Neural progenitor cell (in vitro differentiated cells): ENCODE measurements around the gene TRAPPC2L. TPM values are rescaled to one million over a fixed set of nuclear protein-coding genes. Genes with fewer than 3 reads are reported as not detected.

Source experiments
- DNase-seq: peaks from one replicate; pipeline ENCODE4 v3.0.0-alpha.2; 2016; ENCODE audit warnings: low spot score
- H2AFZ ChIP-seq: fragments of 200-600 bp; sonication (generic); replicated peaks from 2 replicates; pipeline ENCODE4 v1.6.1; 2016; ENCODE audit warnings: antibody characterized with exemption
- H3F3A ChIP-seq: fragments of 200-600 bp; sonication (generic); 2 replicates; pipeline ENCODE4 v1.6.1; 2016; ENCODE audit warnings: antibody characterized with exemption, low read depth
- H3K27ac ChIP-seq: fragments of 200-600 bp; sonication (generic); 2 replicates; pipeline ENCODE4 v1.5.1; 2016; ENCODE audit warnings: mild to moderate bottlenecking
- H3K27me3 ChIP-seq: fragments of 200-600 bp; sonication (generic); 2 replicates; pipeline ENCODE4 v1.6.1; 2016; ENCODE audit warnings: mild to moderate bottlenecking, moderate library complexity
- H3K36me3 ChIP-seq: fragments of 200-600 bp; sonication (generic); 2 replicates; pipeline ENCODE4 v1.5.1; 2016
- H3K4me1 ChIP-seq: fragments of 200-600 bp; sonication (generic); 2 replicates; pipeline ENCODE4 v1.6.1; 2016; ENCODE audit warnings: mixed run types
- H3K4me2 ChIP-seq: fragments of 200-600 bp; sonication (generic); 2 replicates; pipeline ENCODE4 v1.6.1; 2016
- H3K4me3 ChIP-seq: fragments of 200-600 bp; sonication (generic); 2 replicates; pipeline ENCODE4 v1.5.1; 2016
- H3K79me2 ChIP-seq: fragments of 200-600 bp; sonication (generic); 2 replicates; pipeline ENCODE4 v1.6.1; 2016; ENCODE audit warnings: low read depth
- H3K9ac ChIP-seq: fragments of 200-600 bp; sonication (generic); 2 replicates; pipeline ENCODE4 v1.6.1; 2016
- H3K9me3 ChIP-seq: fragments of 200-600 bp; sonication (generic); 2 replicates; pipeline ENCODE4 v1.5.1; 2016; ENCODE audit warnings: low read depth
- H4K20me1 ChIP-seq: fragments of 200-600 bp; sonication (generic); 2 replicates; pipeline ENCODE4 v1.6.1; 2016; ENCODE audit warnings: low read depth
- H3K27ac Mint-ChIP-seq: 3 replicates; pipeline ENCODE4 v1.8.0; 2021; ENCODE audit warnings: mixed read lengths
- H3K27me3 Mint-ChIP-seq: 2 replicates; pipeline ENCODE4 v1.8.0; 2022; ENCODE audit warnings: low read depth, mild to moderate bottlenecking, inconsistent platforms, moderate library complexity, mixed read lengths; ENCODE audit not compliant: insufficient read depth
- H3K36me3 Mint-ChIP-seq: 3 replicates; pipeline ENCODE4 v1.8.0; 2021; ENCODE audit warnings: mixed read lengths
- H3K4me1 Mint-ChIP-seq: 3 replicates; pipeline ENCODE4 v1.8.0; 2021; ENCODE audit warnings: mixed read lengths
- H3K4me3 Mint-ChIP-seq: 3 replicates; pipeline ENCODE4 v1.8.0; 2021; ENCODE audit warnings: mild to moderate bottlenecking, moderate library complexity, mixed read lengths
- H3K9me3 Mint-ChIP-seq: 3 replicates; pipeline ENCODE4 v1.8.0; 2020; ENCODE audit warnings: mixed read lengths
- CTCF ChIP-seq: fragments of 200-600 bp; sonication (generic); IDR thresholded peaks from 2 replicates; pipeline ENCODE4 v1.5.1; 2017; ENCODE audit warnings: antibody characterized with exemption, mild to moderate bottlenecking
- EZH2 ChIP-seq: fragments of 200-600 bp; sonication (generic); IDR thresholded peaks from 2 replicates; pipeline ENCODE4 v1.6.1; 2017; ENCODE audit warnings: antibody characterized with exemption, mild to moderate bottlenecking, moderate library complexity
- EZH2phosphoT487 ChIP-seq: fragments of 200-600 bp; sonication (generic); IDR thresholded peaks from 2 replicates; pipeline ENCODE4 v1.6.1; 2017; ENCODE audit warnings: antibody characterized with exemption
- total RNA-seq: library from RNA; depleted of rRNA; stranded (reverse); fragments of >200 nt; gene quantifications from 2 replicates; pipeline ENCODE4 v1.2.3, GENCODE V29; 2015; ENCODE audit warnings: low replicate concordance

The TRAPPC2L gene
- total RNA-seq, 1 donor from 2014 or later, result 31.8 TPM

- Mint-ChIP-seq H3K4me1 (peaks cover 12% of the 10 kb centered on the region), H3K9me3 (no peaks in the 10 kb centered on the region), H3K27me3 (no peaks in the 10 kb centered on the region), H3K4me3 (no peak overlapping the region), H3K36me3 (peaks cover 2% of the 10 kb centered on the region), H3K27ac (no peak overlapping the region)
- Histone ChIP-seq H3K9ac (no peak overlapping the region), H3K9me3 (no peaks in the 10 kb centered on the region), H4K20me1 (peaks cover 6% of the 10 kb centered on the region), H3K27ac (no peak overlapping the region), H3K36me3 (no peaks in the 10 kb centered on the region), H3K4me1 (peaks cover 4% of the 10 kb centered on the region), H2AFZ (no peak overlapping the region), H3F3A (no peaks in the 10 kb centered on the region), H3K79me2 (peaks cover 14% of the 10 kb centered on the region), H3K4me3 (no peak overlapping the region), H3K4me2 (no peak overlapping the region), H3K27me3 (no peaks in the 10 kb centered on the region)
- TF ChIP-seq CTCF (no peak), EZH2phosphoT487 (no peak), EZH2 (no peak)
- DNase-seq, result no peak
Measured at GRCh38 chr16:88861359-88861758, 4.4 kb downstream of the TRAPPC2L start.

GRCh38 chr16:88862968-88863367 is 6.0 kb downstream of the TRAPPC2L start:
- DNase-seq, result no peak
- Histone ChIP-seq H3K79me2 (peaks cover 6% of the 10 kb centered on the region), H3K4me2 (no peak overlapping the region), H3K4me3 (no peak overlapping the region), H3K4me1 (peaks cover 2% of the 10 kb centered on the region), H3F3A (no peaks in the 10 kb centered on the region), H4K20me1 (peaks cover 6% of the 10 kb centered on the region), H3K36me3 (no peaks in the 10 kb centered on the region), H3K27ac (no peak overlapping the region), H3K9ac (no peak overlapping the region), H2AFZ (no peak overlapping the region), H3K9me3 (no peaks in the 10 kb centered on the region), H3K27me3 (no peaks in the 10 kb centered on the region)
- no peaks in the 10 kb centered on the region for H3K27me3 Mint-ChIP-seq
- no peak overlapping the region for H3K4me3 Mint-ChIP-seq
- no peak for TF ChIP-seq EZH2
- TF ChIP-seq EZH2phosphoT487, result no peak
- TF ChIP-seq CTCF, result no peak
- peaks cover 7% of the 10 kb centered on the region for H3K4me1 Mint-ChIP-seq
- no peak overlapping the region for H3K27ac Mint-ChIP-seq
- peaks cover 2% of the 10 kb centered on the region for H3K36me3 Mint-ChIP-seq
- no peaks in the 10 kb centered on the region for H3K9me3 Mint-ChIP-seq

- H3K9me3 Mint-ChIP-seq, result no peaks in the 10 kb centered on the region
- no peak overlapping the region for H3K4me3 ChIP-seq
- H3K79me2 ChIP-seq, result peaks cover 2% of the 10 kb centered on the region
- peaks cover 2% of the 10 kb centered on the region for H3K4me1 Mint-ChIP-seq
- no peaks in the 10 kb centered on the region for H3K36me3 ChIP-seq
- no peaks in the 10 kb centered on the region for H3F3A ChIP-seq
- no peaks in the 10 kb centered on the region for H3K9me3 ChIP-seq
- peaks cover 2% of the 10 kb centered on the region for H3K36me3 Mint-ChIP-seq
- no peaks in the 10 kb centered on the region for H3K27me3 ChIP-seq
- H3K9ac ChIP-seq, result no peak overlapping the region
- TF ChIP-seq EZH2, result no peak
- no peak for TF ChIP-seq CTCF
- no peak for TF ChIP-seq EZH2phosphoT487
- H3K4me2 ChIP-seq, result no peak overlapping the region
- no peak overlapping the region for H3K27ac ChIP-seq
- no peak overlapping the region for H2AFZ ChIP-seq
- H3K27me3 Mint-ChIP-seq, result no peaks in the 10 kb centered on the region
- no peak overlapping the region for H3K4me3 Mint-ChIP-seq
- H4K20me1 ChIP-seq, result peaks cover 2% of the 10 kb centered on the region
- no peak overlapping the region for H3K27ac Mint-ChIP-seq
- no peak for DNase-seq
- no peaks in the 10 kb centered on the region for H3K4me1 ChIP-seq
Measured at GRCh38 chr16:88863426-88863825, 6.5 kb downstream of the TRAPPC2L start.
